Right renal cortex interstitium (tissue), 3 donors: Measurements from ENCODE around the gene CENPF. TPM values are rescaled to one million over a fixed set of nuclear protein-coding genes. Genes with fewer than 3 reads are reported as not detected.

Source experiments
- DNase-seq, 3 donors: peaks; one replicate each; pipeline ENCODE4 v3.0.0-alpha.2; 2013; ENCODE audit warnings: low read depth in 3 of 3, low spot score in 2 of 3
- polyA plus RNA-seq, 3 donors: library from polyadenylated mRNA; unstranded; fragments of 120-200 nt; gene quantifications; one replicate each; pipeline ENCODE4 v1.2.1, GENCODE V29; 2013; ENCODE audit not compliant: insufficient read length in 3 of 3

CENPF gene
- polyA plus RNA-seq, 3 donors: 92.2 to 119 (median 98.8) TPM

DNA sequence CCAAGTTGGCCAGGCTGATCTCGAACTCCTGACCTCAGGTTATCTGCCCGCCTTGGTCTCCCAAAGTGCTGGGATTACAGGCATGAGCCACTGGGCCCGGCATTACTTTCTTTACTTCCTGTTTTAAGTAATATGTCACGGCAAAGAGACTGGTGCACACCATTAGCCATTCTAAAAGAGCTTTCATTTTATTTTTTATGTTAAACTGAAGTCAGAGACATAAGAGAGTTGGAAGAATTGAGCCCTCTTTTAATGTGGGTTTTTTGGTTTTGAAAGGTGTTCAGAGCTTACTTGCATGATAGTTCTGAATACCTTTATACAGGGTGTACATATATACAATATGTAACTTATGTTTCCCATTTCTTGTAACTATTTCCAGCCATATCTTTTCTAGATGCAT, 14.3 kb downstream of the CENPF start:
- no peak for DNase-seq

DNA sequence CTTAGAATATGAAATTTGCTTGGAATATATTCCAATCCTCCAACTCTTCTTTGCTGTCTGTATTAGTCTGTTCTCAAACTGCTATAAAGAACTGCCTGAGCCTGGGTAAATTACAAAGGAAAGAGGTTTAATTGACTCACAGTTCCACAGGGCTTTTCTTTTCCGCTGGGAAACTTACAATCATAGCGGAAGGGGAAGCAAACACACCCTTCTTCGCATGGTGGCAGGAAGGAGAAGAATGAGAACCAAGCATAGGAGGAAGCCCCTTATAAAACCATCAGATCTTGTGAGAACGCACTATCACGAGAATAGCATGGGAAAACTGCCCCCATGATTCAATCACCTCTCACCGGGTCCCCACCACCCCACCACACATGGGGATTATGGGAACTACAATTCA, 14.8 kb downstream of the CENPF start:
- DNase-seq: no peak

DNA sequence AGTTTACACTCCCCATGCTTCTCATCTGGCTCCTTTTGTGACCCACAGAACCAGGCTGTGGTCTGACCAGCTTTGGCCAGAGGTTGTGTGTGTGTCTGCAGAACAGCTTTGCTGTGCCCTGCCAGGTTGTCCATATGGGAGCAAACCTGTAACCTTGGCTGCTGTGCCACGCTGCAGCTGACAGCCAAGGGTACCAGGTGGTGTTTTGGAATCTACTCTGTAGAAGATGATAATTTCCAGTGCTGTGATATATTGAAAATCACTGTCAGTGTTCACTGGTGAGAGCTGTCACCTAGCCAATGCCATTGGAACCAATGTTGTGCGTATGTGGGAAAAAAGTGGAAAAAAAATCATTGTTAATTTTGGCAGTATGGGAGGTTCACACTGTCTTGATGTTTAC, 18.2 kb downstream of the CENPF start:
- DNase-seq: no peak

DNA sequence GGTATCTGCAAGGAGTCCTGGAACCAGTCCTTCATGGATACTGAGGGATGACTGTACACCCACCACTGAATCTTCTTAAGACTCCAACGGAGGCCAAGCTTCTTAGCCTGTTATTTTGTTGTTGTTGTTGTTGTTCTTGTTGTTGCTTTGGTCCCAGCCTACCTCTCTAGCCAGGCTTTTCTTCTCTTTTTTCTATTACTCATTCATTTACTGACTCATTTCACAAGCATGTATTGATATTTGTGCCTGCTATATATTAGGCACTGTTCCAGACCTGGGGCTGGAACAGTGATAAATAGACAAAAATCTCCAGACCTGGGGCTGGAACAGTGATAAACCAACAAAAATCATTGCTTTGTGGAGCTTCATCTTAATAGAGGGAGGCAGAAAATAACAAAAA, 20.4 kb downstream of the CENPF start:
- DNase-seq: no peak

DNA sequence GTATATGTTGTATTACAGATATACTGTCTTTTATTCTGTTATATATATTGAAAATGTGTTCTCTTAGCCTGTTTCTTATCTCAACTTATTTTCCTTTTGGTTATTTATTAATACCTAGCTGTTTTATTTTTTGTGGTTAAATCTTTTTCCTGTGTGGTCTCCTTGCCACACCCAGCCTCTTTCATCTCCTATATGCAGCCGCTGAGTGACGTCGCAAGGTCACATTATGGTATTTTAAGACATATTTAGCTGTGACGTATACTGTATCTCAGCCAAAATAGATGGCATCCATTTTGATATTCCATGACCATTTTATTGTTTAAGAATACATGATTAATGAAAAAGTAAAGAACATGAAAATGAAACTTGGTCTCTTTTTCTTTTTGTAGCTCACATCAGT, 29.1 kb downstream of the CENPF start:
- no peak for DNase-seq

DNA sequence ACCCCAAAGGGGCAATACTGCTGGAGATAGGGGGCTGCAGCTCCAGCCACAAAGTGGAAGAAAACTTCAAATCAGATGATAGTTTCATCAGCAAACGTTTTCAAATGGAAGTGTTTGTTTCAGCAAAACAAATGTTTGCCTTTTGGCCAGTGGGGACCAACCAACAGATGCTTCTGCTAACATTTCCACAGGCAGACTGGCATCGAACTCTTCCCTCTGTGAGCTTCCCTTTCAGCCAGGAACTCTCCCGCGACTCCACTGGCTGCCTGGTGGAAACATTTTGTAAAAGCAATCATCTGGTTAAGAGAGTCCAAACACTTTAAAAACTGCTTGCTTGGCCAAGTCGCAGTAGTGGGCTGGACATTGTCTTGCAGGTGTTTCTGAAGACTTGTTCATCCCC, 30.7 kb downstream of the CENPF start:
- DNase-seq: no peak

DNA sequence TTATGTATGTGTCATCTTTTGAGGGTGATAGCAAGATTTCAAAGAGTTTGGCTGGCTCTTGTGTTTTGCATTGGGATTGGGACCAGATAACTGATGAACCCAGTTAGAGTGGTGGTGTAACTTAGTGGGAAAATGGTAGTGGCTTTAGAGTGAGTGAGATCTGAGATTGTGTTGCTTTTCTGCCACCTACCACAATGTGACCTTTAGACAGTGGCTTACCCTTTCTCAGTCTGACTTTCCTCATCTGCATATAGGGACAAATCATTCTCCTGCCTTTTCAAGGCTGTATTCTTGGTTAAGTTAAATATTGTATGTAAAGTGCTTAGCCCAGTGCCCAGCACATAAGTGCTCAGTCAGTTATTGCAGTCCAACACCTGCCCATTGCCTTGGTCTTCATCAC, 31.3 kb downstream of the CENPF start:
- no peak for DNase-seq

DNA sequence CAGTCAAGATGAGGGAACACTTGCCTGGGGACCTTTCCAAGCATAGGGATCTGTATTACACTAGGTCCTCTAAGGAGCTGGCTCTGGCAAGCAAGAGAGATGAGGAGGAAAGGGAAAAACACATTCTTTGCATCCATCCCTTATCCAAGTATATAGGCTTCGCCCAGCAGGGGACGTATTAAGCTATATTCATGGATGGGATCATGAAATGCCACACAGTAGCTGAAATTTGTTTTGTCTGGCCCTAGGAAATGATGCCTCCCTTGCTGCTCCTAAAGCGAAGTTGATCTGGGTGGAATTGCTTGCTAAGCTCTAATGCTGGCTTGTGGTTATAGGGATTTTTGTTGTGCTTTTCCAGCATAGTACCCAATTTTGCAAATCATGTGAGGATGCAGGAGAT, 32.1 kb downstream of the CENPF start:
- no peak for DNase-seq

DNA sequence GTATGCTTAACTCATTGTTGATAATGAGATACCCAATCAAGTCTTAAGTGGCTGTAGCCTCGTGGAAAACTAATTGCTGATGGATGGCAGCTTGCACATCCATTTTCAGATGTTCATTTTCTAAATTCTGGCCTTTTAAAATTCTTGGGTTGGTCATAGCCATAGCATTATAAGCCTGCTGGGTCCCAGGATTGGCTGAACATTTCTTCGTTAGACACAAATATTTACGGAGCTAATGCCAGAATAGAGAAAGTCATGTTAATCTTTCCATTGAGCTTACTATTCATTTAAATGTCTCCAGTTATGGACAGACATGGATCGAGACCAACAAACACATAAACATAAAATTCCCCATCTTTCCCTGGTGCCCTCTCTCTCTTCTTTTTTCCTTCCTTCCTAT, 32.5 kb downstream of the CENPF start:
- DNase-seq: no peak

DNA sequence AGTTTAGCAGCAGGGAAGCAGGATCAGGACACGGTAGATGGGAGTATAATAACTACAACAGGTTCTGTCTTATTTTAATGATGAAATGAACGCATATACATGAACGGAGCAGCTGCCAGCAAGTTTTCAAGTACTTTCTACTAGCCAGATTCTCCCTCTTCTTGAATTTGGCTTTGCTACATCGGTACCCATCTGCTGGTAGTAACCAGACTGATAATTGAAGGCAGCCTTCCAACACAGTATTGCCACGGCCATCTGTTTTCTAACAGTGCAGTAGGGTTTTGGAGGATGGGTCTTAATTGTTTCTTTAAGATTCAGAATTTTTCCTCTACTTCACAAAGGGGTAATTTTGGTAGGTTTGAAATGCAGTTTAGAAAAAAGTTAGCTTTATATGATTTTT, 33.4 kb downstream of the CENPF start:
- no peak for DNase-seq

DNA sequence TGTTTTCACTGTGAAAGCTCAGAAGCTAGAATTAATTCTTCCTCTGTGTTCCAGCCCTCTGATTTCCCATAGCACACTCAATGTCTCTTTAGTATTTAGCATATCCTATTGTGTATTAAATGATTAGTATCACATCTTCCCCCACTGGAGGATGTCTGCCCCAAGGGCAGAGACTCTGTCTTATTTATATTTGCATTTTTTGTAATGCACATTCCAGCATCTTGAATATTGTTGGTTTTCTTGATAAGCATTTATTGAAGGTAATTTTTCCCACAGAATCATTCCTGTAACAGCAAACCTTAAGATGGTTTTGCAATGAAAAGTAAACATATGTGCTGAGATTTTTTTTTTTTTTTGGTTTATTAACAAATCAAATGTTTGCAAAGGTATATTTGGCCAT, 34.1 kb downstream of the CENPF start:
- no peak for DNase-seq

DNA sequence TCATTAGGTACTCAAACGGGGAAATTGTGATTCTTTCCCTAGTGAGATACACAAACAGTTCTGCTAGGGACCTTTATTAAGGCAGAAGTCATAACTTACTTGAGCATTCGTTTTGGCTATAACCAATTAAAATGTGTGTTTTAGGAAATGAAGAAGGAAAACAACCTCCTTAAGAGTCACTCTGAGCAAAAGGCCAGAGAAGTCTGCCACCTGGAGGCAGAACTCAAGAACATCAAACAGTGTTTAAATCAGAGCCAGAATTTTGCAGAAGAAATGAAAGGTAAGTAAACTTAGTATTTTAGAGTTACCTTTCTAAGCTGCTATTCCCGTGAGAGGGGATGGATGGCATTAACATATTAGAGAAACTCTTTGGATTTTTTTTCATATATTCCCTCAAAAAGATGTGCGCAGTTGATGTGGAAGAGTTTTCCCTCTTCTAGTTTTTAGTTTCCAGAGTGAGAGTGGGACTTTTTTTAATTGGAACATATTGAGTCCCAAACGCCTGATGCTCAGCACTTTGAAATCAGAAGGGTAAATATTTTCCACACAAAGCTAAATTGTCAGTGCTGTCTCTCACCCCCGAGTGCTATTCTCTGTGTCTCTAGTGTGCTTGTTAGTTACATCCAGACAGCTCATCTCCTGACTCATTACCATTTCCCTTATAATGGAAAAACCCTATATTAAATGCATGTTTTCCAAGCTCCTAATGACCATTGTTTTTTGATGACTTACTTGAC, 34.9 kb downstream of the CENPF start:
- DNase-seq: no peak

DNA sequence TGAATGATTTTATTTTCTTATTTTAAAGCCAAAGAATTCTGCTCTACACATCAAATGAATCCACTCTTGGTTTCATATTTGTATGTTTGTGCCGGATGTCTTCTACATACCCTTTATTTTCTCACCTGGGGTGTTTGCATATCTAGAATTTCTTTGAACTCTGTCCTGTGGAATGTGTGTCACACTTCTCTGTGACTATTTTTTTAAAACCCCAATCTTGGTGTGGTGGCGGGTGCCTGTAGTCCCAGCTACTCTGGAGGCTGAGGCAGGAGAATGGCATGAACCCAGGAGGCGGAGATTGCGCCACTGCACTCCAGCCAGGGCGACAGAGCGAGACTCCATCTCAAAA, 35.4 kb downstream of the CENPF start:
- DNase-seq: no peak

DNA sequence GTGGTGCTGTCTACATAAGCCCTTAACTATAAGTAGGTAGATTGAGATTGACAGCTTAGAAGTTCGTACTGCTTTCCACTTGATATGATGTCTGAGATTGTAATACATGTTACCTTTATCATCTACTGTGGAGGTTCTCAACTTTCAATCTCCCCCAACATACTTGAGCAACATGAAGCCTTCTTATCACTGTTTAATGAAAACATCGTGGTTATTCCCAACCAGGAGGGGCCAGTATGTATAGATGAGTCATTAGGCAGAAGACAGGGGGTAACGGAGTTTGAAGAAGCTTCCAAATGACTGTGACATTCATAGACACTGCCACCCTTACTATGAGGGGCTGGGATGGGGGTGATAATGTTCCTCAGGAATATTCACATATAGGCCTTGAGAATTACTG, 36.0 kb downstream of the CENPF start:
- DNase-seq: no peak

DNA sequence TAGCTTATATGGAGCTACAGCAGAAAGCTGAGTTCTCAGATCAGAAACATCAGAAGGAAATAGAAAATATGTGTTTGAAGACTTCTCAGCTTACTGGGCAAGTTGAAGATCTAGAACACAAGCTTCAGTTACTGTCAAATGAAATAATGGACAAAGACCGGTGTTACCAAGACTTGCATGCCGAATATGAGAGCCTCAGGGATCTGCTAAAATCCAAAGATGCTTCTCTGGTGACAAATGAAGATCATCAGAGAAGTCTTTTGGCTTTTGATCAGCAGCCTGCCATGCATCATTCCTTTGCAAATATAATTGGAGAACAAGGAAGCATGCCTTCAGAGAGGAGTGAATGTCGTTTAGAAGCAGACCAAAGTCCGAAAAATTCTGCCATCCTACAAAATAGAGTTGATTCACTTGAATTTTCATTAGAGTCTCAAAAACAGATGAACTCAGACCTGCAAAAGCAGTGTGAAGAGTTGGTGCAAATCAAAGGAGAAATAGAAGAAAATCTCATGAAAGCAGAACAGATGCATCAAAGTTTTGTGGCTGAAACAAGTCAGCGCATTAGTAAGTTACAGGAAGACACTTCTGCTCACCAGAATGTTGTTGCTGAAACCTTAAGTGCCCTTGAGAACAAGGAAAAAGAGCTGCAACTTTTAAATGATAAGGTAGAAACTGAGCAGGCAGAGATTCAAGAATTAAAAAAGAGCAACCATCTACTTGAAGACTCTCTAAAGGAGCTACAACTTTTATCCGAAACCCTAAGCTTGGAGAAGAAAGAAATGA, 37.6 kb downstream of the CENPF start:
- no peak for DNase-seq

DNA sequence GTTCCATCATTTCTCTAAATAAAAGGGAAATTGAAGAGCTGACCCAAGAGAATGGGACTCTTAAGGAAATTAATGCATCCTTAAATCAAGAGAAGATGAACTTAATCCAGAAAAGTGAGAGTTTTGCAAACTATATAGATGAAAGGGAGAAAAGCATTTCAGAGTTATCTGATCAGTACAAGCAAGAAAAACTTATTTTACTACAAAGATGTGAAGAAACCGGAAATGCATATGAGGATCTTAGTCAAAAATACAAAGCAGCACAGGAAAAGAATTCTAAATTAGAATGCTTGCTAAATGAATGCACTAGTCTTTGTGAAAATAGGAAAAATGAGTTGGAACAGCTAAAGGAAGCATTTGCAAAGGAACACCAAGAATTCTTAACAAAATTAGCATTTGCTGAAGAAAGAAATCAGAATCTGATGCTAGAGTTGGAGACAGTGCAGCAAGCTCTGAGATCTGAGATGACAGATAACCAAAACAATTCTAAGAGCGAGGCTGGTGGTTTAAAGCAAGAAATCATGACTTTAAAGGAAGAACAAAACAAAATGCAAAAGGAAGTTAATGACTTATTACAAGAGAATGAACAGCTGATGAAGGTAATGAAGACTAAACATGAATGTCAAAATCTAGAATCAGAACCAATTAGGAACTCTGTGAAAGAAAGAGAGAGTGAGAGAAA, 38.4 kb downstream of the CENPF start:
- no peak for DNase-seq

DNA sequence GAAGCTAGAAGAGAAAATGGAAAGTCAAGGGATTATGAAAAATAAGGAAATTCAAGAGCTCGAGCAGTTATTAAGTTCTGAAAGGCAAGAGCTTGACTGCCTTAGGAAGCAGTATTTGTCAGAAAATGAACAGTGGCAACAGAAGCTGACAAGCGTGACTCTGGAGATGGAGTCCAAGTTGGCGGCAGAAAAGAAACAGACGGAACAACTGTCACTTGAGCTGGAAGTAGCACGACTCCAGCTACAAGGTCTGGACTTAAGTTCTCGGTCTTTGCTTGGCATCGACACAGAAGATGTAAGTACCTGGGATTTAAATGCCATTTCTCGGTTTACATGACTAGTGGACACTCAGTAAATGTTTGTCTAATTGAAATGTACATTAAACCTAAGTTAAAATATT, 40.0 kb downstream of the CENPF start:
- no peak for DNase-seq

DNA sequence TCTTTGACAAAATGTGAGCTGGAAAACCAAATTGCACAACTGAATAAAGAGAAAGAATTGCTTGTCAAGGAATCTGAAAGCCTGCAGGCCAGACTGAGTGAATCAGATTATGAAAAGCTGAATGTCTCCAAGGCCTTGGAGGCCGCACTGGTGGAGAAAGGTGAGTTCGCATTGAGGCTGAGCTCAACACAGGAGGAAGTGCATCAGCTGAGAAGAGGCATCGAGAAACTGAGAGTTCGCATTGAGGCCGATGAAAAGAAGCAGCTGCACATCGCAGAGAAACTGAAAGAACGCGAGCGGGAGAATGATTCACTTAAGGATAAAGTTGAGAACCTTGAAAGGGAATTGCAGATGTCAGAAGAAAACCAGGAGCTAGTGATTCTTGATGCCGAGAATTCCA, 42.7 kb downstream of the CENPF start:
- DNase-seq: no peak

DNA sequence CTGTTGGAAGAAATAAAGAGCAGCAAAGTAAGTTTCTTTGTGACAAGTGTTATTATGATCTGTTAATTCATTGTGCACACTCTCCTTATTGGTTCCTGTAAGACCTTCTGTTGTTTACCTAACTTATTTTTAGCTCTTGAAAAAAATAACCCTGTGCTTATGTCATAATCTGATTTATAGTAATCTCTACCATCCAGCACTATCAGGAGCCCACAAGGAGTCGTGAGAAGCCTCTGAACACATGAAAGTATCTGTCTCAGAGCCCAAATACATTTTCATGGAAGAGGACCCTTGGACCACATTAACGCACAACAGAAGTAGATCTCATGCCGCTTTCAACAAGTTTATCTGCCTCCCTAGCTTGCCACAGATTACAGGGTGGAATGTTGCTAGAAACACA, 45.8 kb downstream of the CENPF start:
- no peak for DNase-seq

DNA sequence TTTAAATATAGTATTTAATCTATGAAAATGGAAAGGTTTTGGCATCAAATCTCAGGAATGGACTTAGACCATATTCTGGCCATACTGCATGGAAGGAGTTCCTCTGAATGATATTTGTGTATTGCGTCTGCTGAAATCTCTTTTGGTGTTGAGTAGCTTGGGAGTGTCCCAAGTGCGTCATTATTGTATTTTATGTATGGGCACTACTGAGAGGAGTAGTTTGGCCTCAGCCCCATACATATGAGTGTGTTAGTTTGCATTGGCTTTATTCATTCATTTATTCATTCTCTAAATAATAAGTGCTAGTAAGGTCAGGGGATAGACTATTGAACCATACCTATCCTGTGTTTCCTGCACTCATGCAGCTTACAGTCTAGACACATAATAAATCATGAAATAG, 46.6 kb downstream of the CENPF start:
- DNase-seq: no peak

DNA sequence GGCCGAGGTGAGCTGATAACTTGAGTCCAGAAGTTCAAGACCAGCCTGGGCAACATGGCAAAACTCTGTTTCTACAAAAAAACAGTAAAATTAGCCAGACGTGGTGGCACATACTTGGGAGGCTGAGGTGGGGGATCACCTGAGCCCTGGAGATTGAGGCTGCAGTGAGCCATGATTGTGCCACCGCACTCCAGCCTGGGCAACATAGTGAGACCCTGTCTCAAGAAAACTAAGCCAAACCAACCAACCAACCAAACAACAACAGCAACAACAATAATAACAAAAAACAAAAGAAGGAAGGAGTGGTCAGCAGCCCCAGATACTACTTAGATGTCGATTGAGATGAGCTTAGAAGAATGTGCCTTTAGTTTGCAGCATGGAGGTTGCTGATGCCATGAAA, 47.7 kb downstream of the CENPF start:
- no peak for DNase-seq

DNA sequence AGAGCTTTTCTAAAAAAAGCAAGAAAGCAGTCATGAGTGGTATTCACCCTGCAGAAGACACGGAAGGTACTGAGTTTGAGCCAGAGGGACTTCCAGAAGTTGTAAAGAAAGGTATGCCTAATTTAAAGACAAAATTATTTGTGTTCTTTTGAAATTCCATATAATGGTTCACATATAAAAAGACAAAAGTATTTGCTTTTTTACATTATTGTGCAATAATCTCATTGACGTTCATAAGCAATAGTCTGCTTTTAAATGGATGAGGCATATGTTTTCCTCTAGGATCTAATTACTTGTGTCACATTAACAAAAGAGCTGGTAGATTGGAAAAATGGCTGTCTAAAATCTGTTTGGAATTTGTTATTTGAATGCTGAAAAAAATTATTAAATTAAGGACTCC, 54.3 kb downstream of the CENPF start:
- no peak for DNase-seq
